ENCODE results near the gene MED15.
"Not testable (repeated sequence)": the region's sequence is repeated elsewhere in the genome, so short reads cannot be mapped to it uniquely, and the experiment has no call there.

MED15 gene

GRCh38 chr22:20532256-20532993, 25.0 kb downstream of the MED15 start:
- DNase-seq, result no peak

- no peak for DNase-seq
These were observed 25.9 kb downstream of the MED15 start for GRCh38 chr22:20533095-20533878.

GRCh38 chr22:20533879-20534265, 26.5 kb downstream of the MED15 start:
- no peak for DNase-seq

- no peak for DNase-seq
These were observed 29.3 kb downstream of the MED15 start for GRCh38 chr22:20536590-20537324.

GRCh38 chr22:20537325-20537756, 29.9 kb downstream of the MED15 start:
- no peak for DNase-seq

GRCh38 chr22:20537983-20538382, 30.6 kb downstream of the MED15 start:
- DNase-seq, result no peak

GRCh38 chr22:20538875-20539274, 31.5 kb downstream of the MED15 start:
- DNase-seq, result not testable (repeated sequence)

GRCh38 chr22:20542055-20542454, 34.6 kb downstream of the MED15 start:
- DNase-seq, result no peak

GRCh38 chr22:20542736-20543135, 35.3 kb downstream of the MED15 start:
- no peak for DNase-seq

- DNase-seq, result not testable (repeated sequence)
These were observed 37.9 kb downstream of the MED15 start for GRCh38 chr22:20545318-20545634.

- DNase-seq, result no peak
These were observed 38.5 kb downstream of the MED15 start for GRCh38 chr22:20545681-20546521.

- DNase-seq, result no peak
These were observed 39.1 kb downstream of the MED15 start for GRCh38 chr22:20546541-20546950.

GRCh38 chr22:20547029-20547428, 39.6 kb downstream of the MED15 start:
- no peak for DNase-seq

- DNase-seq, result no peak
These were observed 41.4 kb downstream of the MED15 start for GRCh38 chr22:20548806-20549205.

GRCh38 chr22:20549232-20549841, 41.9 kb downstream of the MED15 start:
- no peak for DNase-seq

- no peak for DNase-seq
These were observed 42.8 kb downstream of the MED15 start for GRCh38 chr22:20550057-20550817.

GRCh38 chr22:20550851-20551744, 43.7 kb downstream of the MED15 start:
- no peak for DNase-seq

GRCh38 chr22:20551805-20552442, 44.5 kb downstream of the MED15 start:
- DNase-seq, result no peak

GRCh38 chr22:20552443-20553401, 45.3 kb downstream of the MED15 start:
- no peak for DNase-seq
